ENCODE results near the gene MUC2. TPM values are rescaled to one million over a fixed set of nuclear protein-coding genes. Genes with fewer than 3 reads are reported as not detected.

The MUC2 gene
- total and polyA plus RNA-seq, 2 experiments from 2014 or later = not detected

GRCh38 chr11:1109101-1109917 lies 34.6 kb downstream of the MUC2 start:
- H3K4me3 Mint-ChIP-seq = no peak overlapping the region

More at GRCh38 chr11:1109101-1109917, 34.6 kb downstream of the MUC2 start:
- peaks cover 4% of the 10 kb centered on the region for H3K27me3 Mint-ChIP-seq (ENCODE audit: insufficient read depth, low read depth, poor library complexity)
- H3K4me2 ChIP-seq = no peak overlapping the region
- H3K9me2 ChIP-seq (ENCODE audit: insufficient read depth) = no peaks in the 10 kb centered on the region
- no peaks in the 10 kb centered on the region for H3K4me1 ChIP-seq (ENCODE audit: insufficient read depth)
- H3K27me3 ChIP-seq (ENCODE audit: insufficient read depth) = no peaks in the 10 kb centered on the region
- no peaks in the 10 kb centered on the region for H3K4me1 Mint-ChIP-seq
- no peak overlapping the region for H2AFZ ChIP-seq
- no peak overlapping the region for H3K27ac Mint-ChIP-seq
- H3K36me3 ChIP-seq (ENCODE audit: insufficient read depth) = no peaks in the 10 kb centered on the region
- no peak overlapping the region for H3K4me3 ChIP-seq
- H3K36me3 Mint-ChIP-seq (ENCODE audit: low read depth) = no peaks in the 10 kb centered on the region
- H3F3A ChIP-seq (replicated peaks; ENCODE audit: low read depth) = no peaks in the 10 kb centered on the region
- no peak for ATAC-seq
- no peak overlapping the region for H3K27ac ChIP-seq (ENCODE audit: low read depth)
- H3K79me2 ChIP-seq (replicated peaks; ENCODE audit: insufficient read depth) = no peaks in the 10 kb centered on the region
- TF ChIP-seq STAT1 (IDR thresholded peaks at IDR 0.05; ENCODE audit: unreplicated experiment) (no peak), NANOG (IDR thresholded peaks at IDR 0.05; ENCODE audit: borderline replicate concordance) (no peak), EZH2phosphoT487 (IDR thresholded peaks at IDR 0.05; ENCODE audit: unreplicated experiment) (no peak), EZH2 (IDR thresholded peaks at IDR 0.05; ENCODE audit: low read depth, unreplicated experiment) (no peak), POLR2AphosphoS5 (IDR thresholded peaks at IDR 0.05; ENCODE audit: low read depth) (no peak), ZNF114 (CRISPR knock-in tag; IDR thresholded peaks at IDR 0.05) (no peak), ZNF462 (CRISPR knock-in tag; IDR thresholded peaks at IDR 0.05) (no peak), CREB1 (CRISPR knock-in tag; IDR thresholded peaks at IDR 0.05; ENCODE audit: low read depth) (no peak), JUNB (IDR thresholded peaks at IDR 0.05; ENCODE audit: unreplicated experiment) (no peak), ZNF331 (CRISPR knock-in tag; IDR thresholded peaks at IDR 0.05; ENCODE audit: low read depth) (no peak)
- TF ChIP-seq, protein P1, sequence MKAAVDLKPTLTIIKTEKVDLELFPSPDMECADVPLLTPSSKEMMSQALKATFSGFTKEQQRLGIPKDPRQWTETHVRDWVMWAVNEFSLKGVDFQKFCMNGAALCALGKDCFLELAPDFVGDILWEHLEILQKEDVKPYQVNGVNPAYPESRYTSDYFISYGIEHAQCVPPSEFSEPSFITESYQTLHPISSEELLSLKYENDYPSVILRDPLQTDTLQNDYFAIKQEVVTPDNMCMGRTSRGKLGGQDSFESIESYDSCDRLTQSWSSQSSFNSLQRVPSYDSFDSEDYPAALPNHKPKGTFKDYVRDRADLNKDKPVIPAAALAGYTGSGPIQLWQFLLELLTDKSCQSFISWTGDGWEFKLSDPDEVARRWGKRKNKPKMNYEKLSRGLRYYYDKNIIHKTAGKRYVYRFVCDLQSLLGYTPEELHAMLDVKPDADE (IDR thresholded peaks at IDR 0.05) = no peak
- TF ChIP-seq, protein P2, sequence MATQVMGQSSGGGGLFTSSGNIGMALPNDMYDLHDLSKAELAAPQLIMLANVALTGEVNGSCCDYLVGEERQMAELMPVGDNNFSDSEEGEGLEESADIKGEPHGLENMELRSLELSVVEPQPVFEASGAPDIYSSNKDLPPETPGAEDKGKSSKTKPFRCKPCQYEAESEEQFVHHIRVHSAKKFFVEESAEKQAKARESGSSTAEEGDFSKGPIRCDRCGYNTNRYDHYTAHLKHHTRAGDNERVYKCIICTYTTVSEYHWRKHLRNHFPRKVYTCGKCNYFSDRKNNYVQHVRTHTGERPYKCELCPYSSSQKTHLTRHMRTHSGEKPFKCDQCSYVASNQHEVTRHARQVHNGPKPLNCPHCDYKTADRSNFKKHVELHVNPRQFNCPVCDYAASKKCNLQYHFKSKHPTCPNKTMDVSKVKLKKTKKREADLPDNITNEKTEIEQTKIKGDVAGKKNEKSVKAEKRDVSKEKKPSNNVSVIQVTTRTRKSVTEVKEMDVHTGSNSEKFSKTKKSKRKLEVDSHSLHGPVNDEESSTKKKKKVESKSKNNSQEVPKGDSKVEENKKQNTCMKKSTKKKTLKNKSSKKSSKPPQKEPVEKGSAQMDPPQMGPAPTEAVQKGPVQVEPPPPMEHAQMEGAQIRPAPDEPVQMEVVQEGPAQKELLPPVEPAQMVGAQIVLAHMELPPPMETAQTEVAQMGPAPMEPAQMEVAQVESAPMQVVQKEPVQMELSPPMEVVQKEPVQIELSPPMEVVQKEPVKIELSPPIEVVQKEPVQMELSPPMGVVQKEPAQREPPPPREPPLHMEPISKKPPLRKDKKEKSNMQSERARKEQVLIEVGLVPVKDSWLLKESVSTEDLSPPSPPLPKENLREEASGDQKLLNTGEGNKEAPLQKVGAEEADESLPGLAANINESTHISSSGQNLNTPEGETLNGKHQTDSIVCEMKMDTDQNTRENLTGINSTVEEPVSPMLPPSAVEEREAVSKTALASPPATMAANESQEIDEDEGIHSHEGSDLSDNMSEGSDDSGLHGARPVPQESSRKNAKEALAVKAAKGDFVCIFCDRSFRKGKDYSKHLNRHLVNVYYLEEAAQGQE (IDR thresholded peaks at IDR 0.05; ENCODE audit: unreplicated experiment) = no peak
- TF ChIP-seq, protein P3, sequence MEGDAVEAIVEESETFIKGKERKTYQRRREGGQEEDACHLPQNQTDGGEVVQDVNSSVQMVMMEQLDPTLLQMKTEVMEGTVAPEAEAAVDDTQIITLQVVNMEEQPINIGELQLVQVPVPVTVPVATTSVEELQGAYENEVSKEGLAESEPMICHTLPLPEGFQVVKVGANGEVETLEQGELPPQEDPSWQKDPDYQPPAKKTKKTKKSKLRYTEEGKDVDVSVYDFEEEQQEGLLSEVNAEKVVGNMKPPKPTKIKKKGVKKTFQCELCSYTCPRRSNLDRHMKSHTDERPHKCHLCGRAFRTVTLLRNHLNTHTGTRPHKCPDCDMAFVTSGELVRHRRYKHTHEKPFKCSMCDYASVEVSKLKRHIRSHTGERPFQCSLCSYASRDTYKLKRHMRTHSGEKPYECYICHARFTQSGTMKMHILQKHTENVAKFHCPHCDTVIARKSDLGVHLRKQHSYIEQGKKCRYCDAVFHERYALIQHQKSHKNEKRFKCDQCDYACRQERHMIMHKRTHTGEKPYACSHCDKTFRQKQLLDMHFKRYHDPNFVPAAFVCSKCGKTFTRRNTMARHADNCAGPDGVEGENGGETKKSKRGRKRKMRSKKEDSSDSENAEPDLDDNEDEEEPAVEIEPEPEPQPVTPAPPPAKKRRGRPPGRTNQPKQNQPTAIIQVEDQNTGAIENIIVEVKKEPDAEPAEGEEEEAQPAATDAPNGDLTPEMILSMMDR (conservative IDR thresholded peaks at IDR 0.05; ENCODE audit: low read depth in 2 of 2) = no peak
- no peaks in the 10 kb centered on the region for H4K20me1 ChIP-seq (replicated peaks; ENCODE audit: insufficient read depth)
- DNase-seq (ENCODE audit: low spot score) = no peak
- peaks cover 8% of the 10 kb centered on the region for H3K9me3 Mint-ChIP-seq
